ENCODE measurements around the gene KIAA1217.

Gene KIAA1217

DNA sequence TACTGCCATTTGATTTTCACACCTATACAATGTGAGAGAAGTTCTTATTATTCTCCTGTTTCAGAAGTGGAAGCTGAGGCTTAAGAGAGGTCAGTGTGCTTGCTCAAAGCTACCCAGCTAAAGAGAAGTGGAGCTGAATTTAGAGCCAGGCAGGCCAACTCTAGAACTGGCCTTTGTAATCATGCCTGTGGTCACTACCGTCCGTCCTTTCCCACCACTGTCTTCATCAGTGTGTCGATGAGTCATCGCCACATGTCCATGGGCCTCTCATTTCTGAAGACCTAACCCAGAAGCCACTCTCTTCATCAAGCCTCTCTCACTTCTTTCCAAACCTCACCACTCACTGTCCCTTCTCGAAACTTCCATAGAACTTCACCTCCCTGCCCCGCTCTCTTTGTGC is 237.8 kb downstream of the KIAA1217 start:
- no peak for DNase-seq
- in situ Hi-C loops (cut with MboI; ENCODE audit: low pct_unique_long_range_greater_than_20kb, low sequenced_read_pairs), result no loop called here

DNA sequence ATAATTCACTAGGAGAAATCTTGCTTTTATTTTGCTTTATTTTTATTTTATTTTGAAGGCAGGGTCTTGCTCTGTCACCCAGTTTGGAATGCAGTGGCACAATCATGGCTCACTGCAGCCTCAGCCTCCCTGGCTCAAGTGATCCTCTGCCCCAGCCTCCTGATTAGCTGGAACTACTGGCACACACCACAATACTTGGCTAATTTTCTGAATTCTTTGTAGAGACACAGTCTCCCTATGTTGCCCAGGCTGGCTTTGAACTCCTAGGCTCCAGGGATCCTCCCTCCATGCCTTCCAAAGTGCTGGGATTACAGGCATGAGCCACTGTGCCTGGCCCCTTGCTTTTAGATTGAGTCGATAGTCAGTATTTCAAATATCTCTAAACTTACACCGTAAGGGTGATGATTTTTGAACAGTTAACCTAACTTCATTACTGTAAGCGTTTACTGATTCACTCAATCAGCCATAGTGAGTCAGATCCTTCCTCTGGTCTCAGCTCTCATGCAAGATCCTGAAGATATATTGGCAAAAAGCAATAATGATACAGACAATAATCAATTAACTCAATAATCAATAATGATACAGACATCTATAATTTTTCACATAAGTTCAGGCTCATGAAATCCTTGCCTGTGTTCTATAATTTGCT is 239.5 kb downstream of the KIAA1217 start:
- no peak for DNase-seq
- in situ Hi-C loops (cut with MboI; ENCODE audit: low pct_unique_long_range_greater_than_20kb, low sequenced_read_pairs), result no loop called here

- in situ Hi-C loops (cut with MboI; ENCODE audit: low pct_unique_long_range_greater_than_20kb, low sequenced_read_pairs), result no loop called here
- no peak for DNase-seq
These were observed 240.4 kb downstream of the KIAA1217 start for GRCh38 chr10:24449321-24449740.

GRCh38 chr10:24449769-24450310 is 240.9 kb downstream of the KIAA1217 start:
- in situ Hi-C loops (cut with MboI; ENCODE audit: low pct_unique_long_range_greater_than_20kb, low sequenced_read_pairs), result no loop called here
- DNase-seq, result no peak

DNA sequence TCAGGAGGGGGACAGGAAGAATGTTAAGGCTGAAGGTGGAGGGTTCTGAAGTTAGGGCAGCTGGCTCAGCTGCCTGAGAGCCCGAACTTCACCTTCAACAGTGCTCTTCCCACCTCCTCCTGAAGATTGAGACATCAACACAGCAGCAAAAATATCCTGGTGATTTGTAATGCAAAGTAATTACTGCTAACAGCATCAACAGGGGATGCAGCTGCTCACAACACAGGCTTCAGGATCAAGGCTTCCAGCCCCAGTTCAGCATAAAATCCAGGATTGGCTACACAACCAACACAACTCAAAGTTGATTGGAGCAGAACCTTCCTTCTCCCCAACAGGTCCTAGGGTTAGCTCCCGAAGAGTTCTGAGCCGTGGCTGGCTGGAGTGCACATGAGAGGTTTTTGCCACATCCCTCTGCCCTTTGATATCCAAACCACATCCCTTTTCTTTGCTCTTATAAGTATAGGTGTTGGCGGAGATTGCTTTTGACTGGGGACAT is 242.4 kb downstream of the KIAA1217 start:
- in situ Hi-C loops (cut with MboI; ENCODE audit: low pct_unique_long_range_greater_than_20kb, low sequenced_read_pairs), result no loop called here
- no peak for DNase-seq

DNA sequence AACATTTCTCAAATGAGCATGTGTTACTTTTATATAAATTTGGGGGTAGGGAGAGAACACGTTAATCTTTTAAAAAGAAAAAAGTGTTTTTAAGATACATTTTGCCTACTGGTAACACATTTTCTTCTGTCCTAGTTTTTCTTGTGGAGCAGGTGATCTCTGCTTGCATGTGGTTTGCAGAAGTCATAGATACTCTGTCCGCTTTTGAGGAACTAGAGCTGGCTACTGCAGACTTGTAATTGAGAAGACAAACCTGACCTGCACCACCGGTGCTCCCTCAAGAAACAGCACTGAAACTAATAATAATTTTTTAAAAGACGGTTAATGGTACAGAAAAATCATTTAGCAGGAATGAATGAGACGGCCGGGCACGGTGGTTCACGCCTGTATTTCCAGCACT is 243.1 kb downstream of the KIAA1217 start:
- DNase-seq, result no peak
- in situ Hi-C loops (cut with MboI; ENCODE audit: low pct_unique_long_range_greater_than_20kb, low sequenced_read_pairs), result no loop called here

- in situ Hi-C loops (cut with MboI; ENCODE audit: low pct_unique_long_range_greater_than_20kb, low sequenced_read_pairs), result no loop called here
- no peak for DNase-seq
These were observed 244.5 kb downstream of the KIAA1217 start for GRCh38 chr10:24453404-24453830.

DNA sequence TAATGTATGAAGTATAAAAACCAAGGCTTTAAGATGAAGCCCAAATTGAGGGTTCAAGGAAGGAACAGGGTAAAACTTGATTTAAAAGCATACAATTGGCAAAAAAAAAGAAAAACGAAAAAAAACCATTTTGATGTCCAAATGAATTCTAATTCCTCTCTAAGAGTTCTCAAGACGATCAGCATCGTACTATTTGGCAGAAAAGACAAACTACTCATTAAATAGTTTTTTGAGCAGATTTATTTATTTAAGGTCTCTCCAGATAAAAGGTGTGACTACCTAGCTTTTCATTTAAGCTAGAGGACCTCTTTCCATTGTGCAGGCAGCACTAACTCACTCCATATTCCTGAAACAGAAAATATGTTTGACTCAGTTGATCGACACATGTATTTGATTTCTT is 245.0 kb downstream of the KIAA1217 start:
- no peak for DNase-seq
- in situ Hi-C loops (cut with MboI; ENCODE audit: low pct_unique_long_range_greater_than_20kb, low sequenced_read_pairs), result no loop called here

GRCh38 chr10:24455447-24455846 is 246.5 kb downstream of the KIAA1217 start:
- in situ Hi-C loops (cut with MboI; ENCODE audit: low pct_unique_long_range_greater_than_20kb, low sequenced_read_pairs), result no loop called here
- DNase-seq, result no peak

DNA sequence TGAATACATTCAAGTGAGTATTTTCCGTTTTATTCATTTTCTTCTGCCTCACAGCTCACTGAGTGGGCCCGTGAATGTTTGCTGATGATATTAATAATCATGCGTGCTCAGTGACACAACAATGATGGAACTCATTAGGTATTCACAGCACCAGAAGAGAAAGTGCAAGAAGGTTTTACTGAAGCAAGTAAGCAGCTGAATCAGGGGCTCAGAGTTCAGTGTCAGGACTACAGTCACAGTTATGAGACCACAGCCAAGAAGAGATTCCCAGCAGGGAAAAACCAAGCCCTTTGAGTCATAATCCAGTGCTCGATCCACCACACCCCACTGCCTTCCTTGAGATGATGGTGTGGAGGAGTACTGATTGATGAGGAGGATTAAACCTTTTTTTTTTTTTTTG is 247.4 kb downstream of the KIAA1217 start:
- DNase-seq, result no peak

GRCh38 chr10:24457661-24458318 is 248.9 kb downstream of the KIAA1217 start:
- DNase-seq, result no peak
- in situ Hi-C loops (cut with MboI; ENCODE audit: low pct_unique_long_range_greater_than_20kb, low sequenced_read_pairs), result no loop called here

More for the DNA sequence above, 247.4 kb downstream of the KIAA1217 start:
- in situ Hi-C loops (cut with MboI; ENCODE audit: low pct_unique_long_range_greater_than_20kb, low sequenced_read_pairs), result no loop called here

DNA sequence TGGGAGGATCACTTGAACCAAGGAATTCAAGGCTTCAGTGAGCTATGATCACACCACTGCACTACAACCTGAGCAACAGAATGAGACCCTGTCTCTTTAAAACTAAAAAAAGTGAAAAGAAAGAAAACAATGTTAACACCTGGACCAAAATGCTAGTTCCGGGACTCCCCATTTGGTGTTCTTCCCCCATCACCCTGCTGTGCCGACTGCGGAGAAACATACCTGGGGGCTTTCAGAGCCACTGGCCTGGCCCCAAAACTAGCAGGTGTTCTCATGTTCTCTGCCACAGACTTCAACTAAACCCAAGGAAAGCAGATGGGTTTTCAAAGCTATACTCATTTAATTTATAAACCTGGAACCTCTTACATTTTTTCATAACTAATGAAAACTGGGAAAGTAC is 250.9 kb downstream of the KIAA1217 start:
- no peak for DNase-seq
- in situ Hi-C loops (cut with MboI; ENCODE audit: low pct_unique_long_range_greater_than_20kb, low sequenced_read_pairs), result no loop called here

- DNase-seq, result no peak
- in situ Hi-C loops (cut with MboI; ENCODE audit: low pct_unique_long_range_greater_than_20kb, low sequenced_read_pairs), result no loop called here
These were observed 253.4 kb downstream of the KIAA1217 start for GRCh38 chr10:24462291-24462813.

- no peak for DNase-seq
- in situ Hi-C loops (cut with MboI; ENCODE audit: low pct_unique_long_range_greater_than_20kb, low sequenced_read_pairs), result no loop called here
These were observed 254.1 kb downstream of the KIAA1217 start for GRCh38 chr10:24462889-24463552.

DNA sequence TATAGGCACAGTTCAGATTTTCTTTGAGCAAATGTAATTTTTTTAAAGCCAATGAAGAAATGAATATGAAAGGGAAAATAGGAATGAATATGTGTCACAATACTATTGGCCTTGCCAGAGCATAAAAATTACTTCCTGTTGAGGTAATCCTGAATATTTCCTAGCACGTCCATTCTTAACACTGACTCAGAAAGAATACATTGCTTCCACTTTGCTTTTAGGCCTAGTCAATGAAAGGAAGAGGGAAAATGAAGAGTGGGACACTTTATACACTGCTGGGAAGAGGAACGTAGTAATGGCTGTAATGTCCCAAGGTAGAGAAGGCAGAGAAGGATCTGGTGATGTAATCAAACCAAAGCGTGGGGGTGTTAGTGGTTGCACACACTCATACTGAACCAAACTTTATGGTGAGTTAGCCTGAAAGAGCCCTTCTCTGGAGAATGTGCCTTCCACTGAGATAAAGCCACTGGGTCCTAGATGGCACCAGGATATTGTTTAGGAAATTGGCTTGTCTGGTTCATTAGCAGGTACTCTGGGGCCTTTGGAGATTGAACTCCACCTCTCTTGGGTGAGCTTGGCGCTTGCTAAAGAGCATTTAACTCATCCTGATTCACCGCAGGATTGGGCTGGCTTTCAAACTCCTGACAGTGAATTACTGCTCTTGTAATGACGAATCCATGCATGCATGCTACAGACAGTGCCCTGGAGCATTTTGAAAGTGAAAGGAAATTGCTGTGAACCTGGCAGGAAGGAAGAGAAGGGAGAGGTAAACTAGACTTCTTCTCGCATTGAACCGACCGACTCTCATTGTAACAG is 254.9 kb downstream of the KIAA1217 start:
- in situ Hi-C loops (cut with MboI; ENCODE audit: low pct_unique_long_range_greater_than_20kb, low sequenced_read_pairs), result no loop called here
- DNase-seq, result no peak

- in situ Hi-C loops (cut with MboI; ENCODE audit: low pct_unique_long_range_greater_than_20kb, low sequenced_read_pairs), result no loop called here
- DNase-seq, result no peak
These were observed 256.4 kb downstream of the KIAA1217 start for GRCh38 chr10:24465124-24465874.

DNA sequence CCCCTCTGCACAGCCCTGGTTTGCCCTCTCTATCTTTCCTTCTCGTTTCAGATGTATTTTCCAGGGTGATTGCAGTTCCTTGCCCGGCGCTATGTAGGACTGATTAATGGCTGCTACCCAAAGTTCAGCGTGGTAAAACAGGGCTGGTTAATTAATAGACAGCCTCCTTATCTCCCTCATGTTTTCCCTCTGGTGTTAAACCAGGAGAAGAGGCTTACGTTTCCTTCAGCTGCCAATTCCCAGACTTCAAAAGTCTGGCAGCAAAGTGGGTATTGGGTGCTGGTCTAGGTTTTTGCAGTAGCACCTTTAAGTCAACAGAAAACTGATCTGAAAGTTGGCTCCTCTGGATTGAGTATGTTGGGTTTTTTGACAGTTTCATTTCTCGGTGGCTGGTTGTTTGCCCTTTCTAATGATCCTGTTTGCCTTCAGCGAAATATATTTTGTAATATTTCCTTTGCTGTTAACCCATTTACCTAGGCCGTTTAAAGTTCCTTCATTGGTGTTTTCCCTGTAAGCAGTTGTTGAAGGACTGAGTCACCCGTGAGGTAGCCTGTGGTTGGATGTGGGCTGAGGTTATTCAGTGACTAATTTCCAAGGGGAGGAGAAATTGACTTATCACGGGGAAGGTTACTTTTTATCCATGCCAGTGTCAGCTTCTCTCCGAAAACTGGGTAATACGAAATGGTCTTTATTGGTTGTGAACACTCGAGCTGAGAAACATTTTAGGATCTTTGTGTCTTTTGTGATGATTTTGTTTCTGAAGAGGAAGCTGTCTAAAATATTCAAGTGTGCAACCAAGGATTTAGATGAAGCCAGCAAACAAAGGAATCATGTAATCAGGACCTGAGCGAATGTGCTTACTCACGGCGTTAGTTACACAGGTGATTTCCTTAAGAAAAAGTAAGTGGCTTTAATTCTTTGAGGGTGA is 257.2 kb downstream of the KIAA1217 start:
- in situ Hi-C loops (cut with MboI; ENCODE audit: low pct_unique_long_range_greater_than_20kb, low sequenced_read_pairs), result no loop called here
- DNase-seq, result no peak

All from KBM-7 (cell line).